CD4-positive, alpha-beta T cell (primary cell): ENCODE results near the gene ARMC10. TPM values are rescaled to one million over a fixed set of nuclear protein-coding genes. Genes with fewer than 3 reads are reported as not detected.

Experiments
- ATAC-seq: fragments of 200-7000 bp; cut with Tn5 transposase; one replicate; pipeline ENCODE4 v1.10.0; 2022; ENCODE audit warnings: mild to moderate bottlenecking; ENCODE audit not compliant: poor library complexity
- CTCF ChIA-PET: fragments of 350-600 bp; sonication (Branson Sonifier 250); formaldehyde crosslinking; loops from one replicate; lab custom pipeline; 2021; ENCODE audit warnings: antibody characterized with exemption, inconsistent platforms; lab: Charles Lee
- POLR2A ChIA-PET: fragments of 350-600 bp; sonication (Branson Sonifier 250); formaldehyde crosslinking; loops from one replicate; lab custom pipeline; 2021; ENCODE audit warnings: antibody characterized with exemption, inconsistent platforms; lab: Charles Lee
- DNase-seq, 14 experiments: peaks; one replicate each; pipeline ENCODE4 v3.0.0-alpha.2; 2013 to 2020; ENCODE audit warnings: mixed read lengths in 2 of 14
- H3K27ac ChIP-seq, 2 donors: one replicate each; pipeline versions ENCODE4 v1.5.1 to v1.7.0; 2013; ENCODE audit warnings: low read length in 2 of 2, low read depth in 1 of 2, mild to moderate bottlenecking in 1 of 2
- H3K27me3 ChIP-seq, 2 experiments: 1 replicate in 1 of 2; 2 replicates in 1 of 2; pipeline versions ENCODE4 v1.6.1 to v1.7.0; 2013; ENCODE audit warnings: low read length in 2 of 2, control low read depth in 1 of 2, mild to moderate bottlenecking in 1 of 2, moderate library complexity in 1 of 2; ENCODE audit not compliant: insufficient read depth in 2 of 2, control insufficient read depth in 1 of 2
- H3K36me3 ChIP-seq: one replicate; pipeline ENCODE4 v1.6.1; 2013; ENCODE audit warnings: low read length, control low read depth; ENCODE audit not compliant: insufficient read depth
- H3K4me1 ChIP-seq: one replicate; pipeline ENCODE4 v1.6.1; 2013; ENCODE audit warnings: low read length, control low read depth; ENCODE audit not compliant: insufficient read depth
- H3K4me3 ChIP-seq: one replicate; pipeline ENCODE4 v1.5.1; 2013; ENCODE audit warnings: mild to moderate bottlenecking, low read length, moderate library complexity
- H3K9me3 ChIP-seq, 2 experiments: 1 replicate in 1 of 2; 2 replicates in 1 of 2; pipeline versions ENCODE4 v1.6.1 to v1.7.0; 2013; ENCODE audit warnings: low read length in 2 of 2, mild to moderate bottlenecking in 2 of 2, control low read depth in 1 of 2, moderate library complexity in 1 of 2; ENCODE audit not compliant: control insufficient read depth in 1 of 2, insufficient read depth in 1 of 2
- H3K27ac Mint-ChIP-seq: one replicate; pipeline ENCODE4 v1.8.0; 2020; ENCODE audit warnings: mixed read lengths
- H3K27me3 Mint-ChIP-seq: one replicate; pipeline ENCODE4 v1.8.0; 2021; ENCODE audit warnings: mixed read lengths
- H3K36me3 Mint-ChIP-seq: one replicate; pipeline ENCODE4 v1.8.0; 2021; ENCODE audit warnings: low read depth, mixed read lengths
- H3K4me1 Mint-ChIP-seq: one replicate; pipeline ENCODE4 v1.8.0; 2021; ENCODE audit warnings: low read depth, mixed read lengths
- H3K4me3 Mint-ChIP-seq: one replicate; pipeline ENCODE4 v1.8.0; 2020; ENCODE audit warnings: mild to moderate bottlenecking, mixed read lengths
- H3K9me3 Mint-ChIP-seq: one replicate; pipeline ENCODE4 v1.8.0; 2020; ENCODE audit warnings: mixed read lengths
- CTCF ChIP-seq: fragments of 200-600 bp; IDR thresholded peaks from one replicate; pipeline ENCODE4 v1.8.0; 2022; ENCODE audit warnings: antibody characterized with exemption, mild to moderate bottlenecking
- intact Hi-C, 2 experiments: fragments of 100-400 bp; cut with DNase I in 1 of 2; cut with micrococcal nuclease in 1 of 2; formaldehyde crosslinking; loops; one replicate each; pipeline versions ENCODE4 v1.15.1 to v1.9.0; 2023 to 2025; cut with DNase I, micrococcal nuclease
- total RNA-seq, 174 experiments: library from RNA in 2 of 174; stranded (reverse) in 2 of 174; gene quantifications; one replicate each; pipeline ENCODE4 v1.2.3 and lab custom pipeline; 2021 to 2026

ARMC10 gene
- total RNA-seq, 2 experiments from 2014 or later: 6.0 to 6.9 TPM

GRCh38 chr7:103124429-103124979 is 49.6 kb downstream of the ARMC10 start:
- Histone ChIP-seq H3K4me1 (no peaks in the 10 kb centered on the region), H3K36me3 (peaks cover 49% of the 10 kb centered on the region), H3K27me3 (no peaks in the 10 kb centered on the region), H3K27ac (no peak overlapping the region), H3K4me3 (no peak overlapping the region), H3K9me3 (no peaks in the 10 kb centered on the region)
- intact Hi-C loops: no loop called here
- ChIA-PET CTCF (no interaction called here), POLR2A (no interaction called here)
- no peak for ATAC-seq
- H3K9me3 Mint-ChIP-seq: no peaks in the 10 kb centered on the region
- DNase-seq: no peak
- no peaks in the 10 kb centered on the region for H3K27me3 Mint-ChIP-seq
- no peak overlapping the region for H3K4me3 Mint-ChIP-seq
- H3K36me3 Mint-ChIP-seq: peaks cover 67% of the 10 kb centered on the region
- peaks cover 3% of the 10 kb centered on the region for H3K4me1 Mint-ChIP-seq
- H3K27ac Mint-ChIP-seq: no peak overlapping the region
- TF ChIP-seq CTCF: no peak

GRCh38 chr7:103127006-103127405 is 52.1 kb downstream of the ARMC10 start:
- Histone ChIP-seq H3K27me3 (no peaks in the 10 kb centered on the region), H3K36me3 (peaks cover 36% of the 10 kb centered on the region), H3K4me3 (no peak overlapping the region), H3K4me1 (no peaks in the 10 kb centered on the region), H3K9me3 (no peaks in the 10 kb centered on the region), H3K27ac (no peak overlapping the region)
- Mint-ChIP-seq H3K36me3 (peaks cover 44% of the 10 kb centered on the region), H3K9me3 (no peaks in the 10 kb centered on the region), H3K4me3 (no peak overlapping the region), H3K4me1 (peaks cover 6% of the 10 kb centered on the region), H3K27me3 (no peaks in the 10 kb centered on the region), H3K27ac (no peak overlapping the region)
- no peak for DNase-seq
- intact Hi-C loops: no loop called here
- POLR2A ChIA-PET: no interaction called here
- TF ChIP-seq CTCF: no peak
- CTCF ChIA-PET: no interaction called here
- ATAC-seq: no peak

- ATAC-seq (no peak), DNase-seq (no peak)
- TF ChIP-seq CTCF: no peak
- intact Hi-C loops: no loop called here
- Mint-ChIP-seq H3K4me3 (no peak overlapping the region), H3K9me3 (no peaks in the 10 kb centered on the region), H3K4me1 (peaks cover 17% of the 10 kb centered on the region), H3K36me3 (peaks cover 26% of the 10 kb centered on the region), H3K27ac (no peak overlapping the region), H3K27me3 (no peaks in the 10 kb centered on the region)
- Histone ChIP-seq H3K36me3 (peaks cover 22% of the 10 kb centered on the region), H3K4me3 (no peak overlapping the region), H3K9me3 (no peaks in the 10 kb centered on the region), H3K27me3 (no peaks in the 10 kb centered on the region), H3K4me1 (no peaks in the 10 kb centered on the region), H3K27ac (no peak overlapping the region)
- CTCF ChIA-PET: no interaction called here
- POLR2A ChIA-PET: no interaction called here
Measured at GRCh38 chr7:103129702-103130549, 55.0 kb downstream of the ARMC10 start.
